ENCODE data around the gene KLHL12. TPM values are rescaled to one million over a fixed set of nuclear protein-coding genes. Genes with fewer than 3 reads are reported as not detected.

Gene KLHL12
- total and polyA plus RNA-seq, 2 of the 8 experiments (the other 6 are each of a cell fraction or from before 2014, with no cell fraction given), result 27.2 to 33.3 TPM

- TF ChIP-seq, protein P1, sequence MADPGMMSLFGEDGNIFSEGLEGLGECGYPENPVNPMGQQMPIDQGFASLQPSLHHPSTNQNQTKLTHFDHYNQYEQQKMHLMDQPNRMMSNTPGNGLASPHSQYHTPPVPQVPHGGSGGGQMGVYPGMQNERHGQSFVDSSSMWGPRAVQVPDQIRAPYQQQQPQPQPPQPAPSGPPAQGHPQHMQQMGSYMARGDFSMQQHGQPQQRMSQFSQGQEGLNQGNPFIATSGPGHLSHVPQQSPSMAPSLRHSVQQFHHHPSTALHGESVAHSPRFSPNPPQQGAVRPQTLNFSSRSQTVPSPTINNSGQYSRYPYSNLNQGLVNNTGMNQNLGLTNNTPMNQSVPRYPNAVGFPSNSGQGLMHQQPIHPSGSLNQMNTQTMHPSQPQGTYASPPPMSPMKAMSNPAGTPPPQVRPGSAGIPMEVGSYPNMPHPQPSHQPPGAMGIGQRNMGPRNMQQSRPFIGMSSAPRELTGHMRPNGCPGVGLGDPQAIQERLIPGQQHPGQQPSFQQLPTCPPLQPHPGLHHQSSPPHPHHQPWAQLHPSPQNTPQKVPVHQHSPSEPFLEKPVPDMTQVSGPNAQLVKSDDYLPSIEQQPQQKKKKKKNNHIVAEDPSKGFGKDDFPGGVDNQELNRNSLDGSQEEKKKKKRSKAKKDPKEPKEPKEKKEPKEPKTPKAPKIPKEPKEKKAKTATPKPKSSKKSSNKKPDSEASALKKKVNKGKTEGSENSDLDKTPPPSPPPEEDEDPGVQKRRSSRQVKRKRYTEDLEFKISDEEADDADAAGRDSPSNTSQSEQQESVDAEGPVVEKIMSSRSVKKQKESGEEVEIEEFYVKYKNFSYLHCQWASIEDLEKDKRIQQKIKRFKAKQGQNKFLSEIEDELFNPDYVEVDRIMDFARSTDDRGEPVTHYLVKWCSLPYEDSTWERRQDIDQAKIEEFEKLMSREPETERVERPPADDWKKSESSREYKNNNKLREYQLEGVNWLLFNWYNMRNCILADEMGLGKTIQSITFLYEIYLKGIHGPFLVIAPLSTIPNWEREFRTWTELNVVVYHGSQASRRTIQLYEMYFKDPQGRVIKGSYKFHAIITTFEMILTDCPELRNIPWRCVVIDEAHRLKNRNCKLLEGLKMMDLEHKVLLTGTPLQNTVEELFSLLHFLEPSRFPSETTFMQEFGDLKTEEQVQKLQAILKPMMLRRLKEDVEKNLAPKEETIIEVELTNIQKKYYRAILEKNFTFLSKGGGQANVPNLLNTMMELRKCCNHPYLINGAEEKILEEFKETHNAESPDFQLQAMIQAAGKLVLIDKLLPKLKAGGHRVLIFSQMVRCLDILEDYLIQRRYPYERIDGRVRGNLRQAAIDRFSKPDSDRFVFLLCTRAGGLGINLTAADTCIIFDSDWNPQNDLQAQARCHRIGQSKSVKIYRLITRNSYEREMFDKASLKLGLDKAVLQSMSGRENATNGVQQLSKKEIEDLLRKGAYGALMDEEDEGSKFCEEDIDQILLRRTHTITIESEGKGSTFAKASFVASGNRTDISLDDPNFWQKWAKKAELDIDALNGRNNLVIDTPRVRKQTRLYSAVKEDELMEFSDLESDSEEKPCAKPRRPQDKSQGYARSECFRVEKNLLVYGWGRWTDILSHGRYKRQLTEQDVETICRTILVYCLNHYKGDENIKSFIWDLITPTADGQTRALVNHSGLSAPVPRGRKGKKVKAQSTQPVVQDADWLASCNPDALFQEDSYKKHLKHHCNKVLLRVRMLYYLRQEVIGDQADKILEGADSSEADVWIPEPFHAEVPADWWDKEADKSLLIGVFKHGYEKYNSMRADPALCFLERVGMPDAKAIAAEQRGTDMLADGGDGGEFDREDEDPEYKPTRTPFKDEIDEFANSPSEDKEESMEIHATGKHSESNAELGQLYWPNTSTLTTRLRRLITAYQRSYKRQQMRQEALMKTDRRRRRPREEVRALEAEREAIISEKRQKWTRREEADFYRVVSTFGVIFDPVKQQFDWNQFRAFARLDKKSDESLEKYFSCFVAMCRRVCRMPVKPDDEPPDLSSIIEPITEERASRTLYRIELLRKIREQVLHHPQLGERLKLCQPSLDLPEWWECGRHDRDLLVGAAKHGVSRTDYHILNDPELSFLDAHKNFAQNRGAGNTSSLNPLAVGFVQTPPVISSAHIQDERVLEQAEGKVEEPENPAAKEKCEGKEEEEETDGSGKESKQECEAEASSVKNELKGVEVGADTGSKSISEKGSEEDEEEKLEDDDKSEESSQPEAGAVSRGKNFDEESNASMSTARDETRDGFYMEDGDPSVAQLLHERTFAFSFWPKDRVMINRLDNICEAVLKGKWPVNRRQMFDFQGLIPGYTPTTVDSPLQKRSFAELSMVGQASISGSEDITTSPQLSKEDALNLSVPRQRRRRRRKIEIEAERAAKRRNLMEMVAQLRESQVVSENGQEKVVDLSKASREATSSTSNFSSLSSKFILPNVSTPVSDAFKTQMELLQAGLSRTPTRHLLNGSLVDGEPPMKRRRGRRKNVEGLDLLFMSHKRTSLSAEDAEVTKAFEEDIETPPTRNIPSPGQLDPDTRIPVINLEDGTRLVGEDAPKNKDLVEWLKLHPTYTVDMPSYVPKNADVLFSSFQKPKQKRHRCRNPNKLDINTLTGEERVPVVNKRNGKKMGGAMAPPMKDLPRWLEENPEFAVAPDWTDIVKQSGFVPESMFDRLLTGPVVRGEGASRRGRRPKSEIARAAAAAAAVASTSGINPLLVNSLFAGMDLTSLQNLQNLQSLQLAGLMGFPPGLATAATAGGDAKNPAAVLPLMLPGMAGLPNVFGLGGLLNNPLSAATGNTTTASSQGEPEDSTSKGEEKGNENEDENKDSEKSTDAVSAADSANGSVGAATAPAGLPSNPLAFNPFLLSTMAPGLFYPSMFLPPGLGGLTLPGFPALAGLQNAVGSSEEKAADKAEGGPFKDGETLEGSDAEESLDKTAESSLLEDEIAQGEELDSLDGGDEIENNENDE (IDR thresholded peaks at IDR 0.05; ENCODE audit: insufficient replicate concordance, low read length), result no peak
- TF ChIP-seq SP1 (IDR thresholded peaks at IDR 0.05; ENCODE audit: low read depth, low read length), result no peak
- no peak for TF ChIP-seq JUN (IDR thresholded peaks at IDR 0.05; ENCODE audit: low read depth, low read length)
- TF ChIP-seq JUND (IDR thresholded peaks at IDR 0.05; ENCODE audit: low read length), result no peak
- TF ChIP-seq CBX8 (IDR thresholded peaks at IDR 0.05; ENCODE audit: borderline replicate concordance, low read depth, low read length), result no peak
- TF ChIP-seq GTF2F1 (IDR thresholded peaks at IDR 0.05; ENCODE audit: borderline replicate concordance, low read depth, low read length), result no peak
- no peak for TF ChIP-seq HDAC6 (IDR thresholded peaks at IDR 0.05; ENCODE audit: low read depth, low read length)
- no peak for TF ChIP-seq YY1 (IDR thresholded peaks at IDR 0.05; ENCODE audit: low read depth, low read length)
- TF ChIP-seq BACH1 (IDR thresholded peaks at IDR 0.05; ENCODE audit: low read length), result no peak
- TF ChIP-seq POLR2A (IDR thresholded peaks at IDR 0.05; ENCODE audit: control extremely low read depth in 1 of 2, low read depth in 2 of 2, low read length in 2 of 2), result no peak
- no peak for TF ChIP-seq ATF2 (IDR thresholded peaks at IDR 0.05; ENCODE audit: low read length)
- TF ChIP-seq KDM4A (IDR thresholded peaks at IDR 0.05; ENCODE audit: low read depth, low read length, severe bottlenecking), result no peak
Observed at GRCh38 chr1:202942426-202942825, 15.4 kb upstream of the KLHL12 start (continued).
